Astrocyte (in vitro differentiated cells and primary cell): Measurements from ENCODE around the gene ATP10A. TPM values are rescaled to one million over a fixed set of nuclear protein-coding genes. Genes with fewer than 3 reads are reported as not detected.

Source experiments
- DNase-seq: peaks from one replicate; pipeline ENCODE4 v3.0.0-alpha.2; 2010; ENCODE audit warnings: low read depth
- FAIRE-seq: peaks from 2 replicates; lab custom pipeline; 2011; peaks lifted over from hg19 to GRCh38; lab: Jason Lieb, UNC
- H2AFZ ChIP-seq: 2 replicates; pipeline ENCODE4 v1.6.0; 2012; ENCODE audit warnings: low read depth, low read length, inconsistent platforms
- H3K27ac ChIP-seq: 2 replicates; pipeline ENCODE4 v1.5.1; 2011; ENCODE audit warnings: low read depth, low read length, inconsistent platforms
- H3K27me3 ChIP-seq: 2 replicates; pipeline ENCODE4 v1.6.0; 2011; ENCODE audit warnings: low read length, inconsistent platforms; ENCODE audit not compliant: insufficient read depth
- H3K36me3 ChIP-seq: 2 replicates; pipeline ENCODE4 v1.5.1; 2011; ENCODE audit warnings: low read length, inconsistent platforms; ENCODE audit not compliant: insufficient read depth
- H3K4me1 ChIP-seq: 2 replicates; pipeline ENCODE4 v1.5.1; 2011; ENCODE audit warnings: low read length, inconsistent platforms; ENCODE audit not compliant: insufficient read depth
- H3K4me2 ChIP-seq: 2 replicates; pipeline ENCODE4 v1.6.0; 2012; ENCODE audit warnings: low read length, inconsistent platforms
- H3K4me3 ChIP-seq: 2 replicates; pipeline ENCODE4 v1.5.1; 2011; ENCODE audit warnings: low read depth, mild to moderate bottlenecking, low read length, inconsistent platforms; ENCODE audit not compliant: insufficient read depth
- H3K79me2 ChIP-seq: 2 replicates; pipeline ENCODE4 v1.6.0; 2012; ENCODE audit warnings: mild to moderate bottlenecking, low read length, inconsistent platforms; ENCODE audit not compliant: insufficient read depth
- H3K9ac ChIP-seq: 2 replicates; pipeline ENCODE4 v1.6.0; 2012; ENCODE audit warnings: mild to moderate bottlenecking, low read length, inconsistent platforms
- H3K9me3 ChIP-seq: 2 replicates; pipeline ENCODE4 v1.5.1; 2012; ENCODE audit warnings: low read depth, mild to moderate bottlenecking, low read length, inconsistent platforms; ENCODE audit not compliant: insufficient read depth
- H4K20me1 ChIP-seq: 2 replicates; pipeline ENCODE4 v1.6.0; 2012; ENCODE audit warnings: low read length, inconsistent platforms; ENCODE audit not compliant: insufficient read depth
- H3K27ac Mint-ChIP-seq: one replicate; pipeline ENCODE4 v1.8.0; 2021; ENCODE audit warnings: mild to moderate bottlenecking, mixed read lengths; ENCODE audit not compliant: unreplicated experiment
- H3K27me3 Mint-ChIP-seq: one replicate; pipeline ENCODE4 v1.8.0; 2021; ENCODE audit warnings: low read depth, mixed read lengths; ENCODE audit not compliant: unreplicated experiment
- H3K36me3 Mint-ChIP-seq: one replicate; pipeline ENCODE4 v1.8.0; 2021; ENCODE audit warnings: low read depth, mixed read lengths; ENCODE audit not compliant: unreplicated experiment
- H3K4me1 Mint-ChIP-seq: one replicate; pipeline ENCODE4 v1.8.0; 2021; ENCODE audit warnings: low read depth, mixed read lengths; ENCODE audit not compliant: unreplicated experiment
- H3K4me3 Mint-ChIP-seq: one replicate; pipeline ENCODE4 v1.8.0; 2021; ENCODE audit warnings: mild to moderate bottlenecking, moderate library complexity, mixed read lengths; ENCODE audit not compliant: unreplicated experiment
- H3K9me3 Mint-ChIP-seq: one replicate; pipeline ENCODE4 v1.8.0; 2021; ENCODE audit warnings: mild to moderate bottlenecking, mixed read lengths; ENCODE audit not compliant: unreplicated experiment
- CTCF ChIP-seq: IDR thresholded peaks from 2 replicates; pipeline ENCODE4 v1.5.1; 2011; ENCODE audit warnings: low read depth, mild to moderate bottlenecking, inconsistent platforms, low read length, moderate library complexity; ENCODE audit not compliant: insufficient read depth
- EZH2 ChIP-seq: IDR thresholded peaks from 2 replicates; pipeline ENCODE4 v1.6.1; 2012; ENCODE audit warnings: mild to moderate bottlenecking, low read length, inconsistent platforms; ENCODE audit not compliant: insufficient read depth
- total RNA-seq: library from RNA; stranded (reverse); gene quantifications from 2 replicates; pipeline ENCODE4 v1.2.1, GENCODE V29; 2021

ATP10A gene
- total RNA-seq, 1 donor from 2014 or later = 21.1 TPM

DNA sequence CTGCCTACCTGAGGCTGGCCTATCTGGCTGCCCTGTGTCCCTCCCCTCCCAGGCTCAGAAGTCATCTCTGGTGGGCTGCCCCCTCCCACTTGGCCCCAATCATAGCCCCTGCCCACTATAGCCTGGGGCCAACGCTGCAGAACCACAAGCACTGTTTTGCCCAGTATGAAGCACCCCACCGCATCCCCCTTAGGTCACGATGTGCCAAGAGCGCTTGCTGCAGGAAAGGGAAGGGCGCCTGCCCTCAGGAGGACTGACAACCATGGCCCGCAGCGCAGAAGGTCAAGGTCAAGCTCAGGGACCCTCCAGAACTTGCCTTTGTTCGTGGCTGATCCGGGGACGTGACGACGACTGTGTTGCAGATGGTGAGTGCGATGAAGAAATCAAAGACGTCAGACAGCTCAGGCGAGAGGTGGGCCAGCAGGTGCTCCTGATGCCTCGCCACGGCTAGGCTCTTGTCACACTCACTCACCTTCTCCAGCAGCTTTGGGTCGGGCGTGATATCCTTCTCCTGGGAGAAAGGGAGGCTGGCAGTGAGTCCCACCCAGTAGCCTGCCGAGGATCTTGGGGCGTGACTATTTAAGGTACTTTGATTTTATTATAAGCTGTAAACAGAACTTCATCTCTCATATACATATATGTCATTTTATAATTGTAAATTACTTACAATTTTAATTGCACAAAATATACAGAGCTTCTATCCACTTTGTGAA lies 146.6 kb downstream of the ATP10A start:
- Histone ChIP-seq H3K9me3 (no peaks in the 10 kb centered on the region), H3K79me2 (no peaks in the 10 kb centered on the region), H3K4me1 (peaks cover 11% of the 10 kb centered on the region), H4K20me1 (no peaks in the 10 kb centered on the region), H3K4me3 (no peak overlapping the region), H3K36me3 (peaks cover 6% of the 10 kb centered on the region), H2AFZ (no peak overlapping the region), H3K9ac (no peak overlapping the region), H3K27ac (no peak overlapping the region), H3K27me3 (no peaks in the 10 kb centered on the region), H3K4me2 (no peak overlapping the region)
- Mint-ChIP-seq H3K9me3 (peaks cover 3% of the 10 kb centered on the region), H3K27me3 (peaks cover 5% of the 10 kb centered on the region), H3K4me3 (no peak overlapping the region), H3K4me1 (no peaks in the 10 kb centered on the region), H3K36me3 (peaks cover 26% of the 10 kb centered on the region), H3K27ac (no peak overlapping the region)
- TF ChIP-seq EZH2 (no peak), CTCF (no peak)
- no peak for FAIRE-seq
- DNase-seq = no peak

GRCh38 chr15:25715536-25716413 lies 147.4 kb downstream of the ATP10A start:
- Histone ChIP-seq H3K4me3 (no peak overlapping the region), H3K4me1 (peaks cover 11% of the 10 kb centered on the region), H3K36me3 (peaks cover 6% of the 10 kb centered on the region), H3K27ac (no peak overlapping the region), H3K9me3 (no peaks in the 10 kb centered on the region), H4K20me1 (no peaks in the 10 kb centered on the region), H3K79me2 (no peaks in the 10 kb centered on the region), H3K27me3 (no peaks in the 10 kb centered on the region), H2AFZ (no peak overlapping the region), H3K4me2 (no peak overlapping the region), H3K9ac (no peak overlapping the region)
- DNase-seq = no peak
- H3K4me1 Mint-ChIP-seq = no peaks in the 10 kb centered on the region
- H3K9me3 Mint-ChIP-seq = peaks cover 3% of the 10 kb centered on the region
- H3K4me3 Mint-ChIP-seq = no peak overlapping the region
- H3K27ac Mint-ChIP-seq = no peak overlapping the region
- no peak for FAIRE-seq
- H3K36me3 Mint-ChIP-seq = peaks cover 30% of the 10 kb centered on the region
- TF ChIP-seq CTCF (no peak), EZH2 (no peak)
- peaks cover 5% of the 10 kb centered on the region for H3K27me3 Mint-ChIP-seq
